Hematopoietic multipotent progenitor cell treated with erythropoietin and hydrocortisone succinate and interleukin-3 and kit ligand, for 8 days (in vitro differentiated cells): ENCODE data around the gene KIAA0753.

Experiments
- DNase-seq: peaks from one replicate; pipeline ENCODE4 v3.0.0-alpha.2; 2015

KIAA0753 gene

GRCh38 chr17:6568184-6568758, 72.2 kb downstream of the KIAA0753 start:
- no peak for DNase-seq

- no peak for DNase-seq
Observed at GRCh38 chr17:6567528-6568183, 72.9 kb downstream of the KIAA0753 start.

GRCh38 chr17:6561446-6561845, 79.1 kb downstream of the KIAA0753 start:
- no peak for DNase-seq

GRCh38 chr17:6560496-6560895, 80.0 kb downstream of the KIAA0753 start:
- DNase-seq = no peak

GRCh38 chr17:6559753-6560215, 80.7 kb downstream of the KIAA0753 start:
- DNase-seq = no peak

- DNase-seq = no peak
Observed at GRCh38 chr17:6558932-6559752, 81.4 kb downstream of the KIAA0753 start.

- DNase-seq = no peak
Observed at GRCh38 chr17:6558276-6558675, 82.2 kb downstream of the KIAA0753 start.

GRCh38 chr17:6557040-6557438, 83.5 kb downstream of the KIAA0753 start:
- no peak for DNase-seq

- no peak for DNase-seq
Observed at GRCh38 chr17:6556121-6557039, 84.1 kb downstream of the KIAA0753 start, which contains the start of gene PITPNM3. TSS of gene PITPNM3 (minus strand) at chr17:6556555. CDS start at chr17:6556406, 149 bp downstream.

- no peak for DNase-seq
Observed at GRCh38 chr17:6555331-6556120, 85.0 kb downstream of the KIAA0753 start.

GRCh38 chr17:6554871-6555330, 85.6 kb downstream of the KIAA0753 start:
- no peak for DNase-seq

- DNase-seq = no peak
Observed at GRCh38 chr17:6554342-6554741, 86.2 kb downstream of the KIAA0753 start.

GRCh38 chr17:6551869-6552531, 88.5 kb downstream of the KIAA0753 start:
- no peak for DNase-seq

GRCh38 chr17:6551356-6551755, 89.2 kb downstream of the KIAA0753 start:
- DNase-seq = no peak

GRCh38 chr17:6549384-6550036, 91.0 kb downstream of the KIAA0753 start:
- no peak for DNase-seq

- no peak for DNase-seq
Observed at GRCh38 chr17:6548578-6549330, 91.8 kb downstream of the KIAA0753 start.

- DNase-seq = no peak
Observed at GRCh38 chr17:6548034-6548433, 92.5 kb downstream of the KIAA0753 start.

GRCh38 chr17:6547336-6547735, 93.2 kb downstream of the KIAA0753 start:
- no peak for DNase-seq

- no peak for DNase-seq
Observed at GRCh38 chr17:6546069-6546718, 94.3 kb downstream of the KIAA0753 start.
